Measurements from ENCODE around the gene CCDC8. TPM values are rescaled to one million over a fixed set of nuclear protein-coding genes. Genes with fewer than 3 reads are reported as not detected.

CCDC8 gene
- total and polyA plus RNA-seq, 8 donors: 11.8 to 59.7 (median 47.8) TPM

GRCh38 chr19:46431824-46432223, 18.5 kb upstream of the CCDC8 start:
- TF ChIP-seq CTCF (IDR thresholded peaks at IDR 0.05): no peak
- Histone ChIP-seq H3K4me1 (peaks cover 0 to 6% of the 10 kb centered on the region in 2 donors), H3K9me3 (no peaks in the 10 kb centered on the region), H3K4me3 (no peak overlapping the region), H3K36me3 (no peaks in the 10 kb centered on the region), H3K27me3 (peaks cover 0 to 77% of the 10 kb centered on the region in 2 donors), H3K27ac (no peak overlapping the region)
- ATAC-seq (no peak), DNase-seq (no peak)
- intact Hi-C loops (cut with DNase I): no loop called here

GRCh38 chr19:46429999-46430398, 16.6 kb upstream of the CCDC8 start:
- H3K27me3 ChIP-seq: peaks cover 0 to 94% of the 10 kb centered on the region in 2 donors
- no peak overlapping the region for H3K4me3 ChIP-seq
- DNase-seq: no peak
- TF ChIP-seq CTCF (IDR thresholded peaks at IDR 0.05): no peak
- intact Hi-C loops (cut with DNase I): no loop called here
- peaks cover 0 to 11% of the 10 kb centered on the region in 2 donors for H3K4me1 ChIP-seq
- no peak for ATAC-seq
- H3K36me3 ChIP-seq: no peaks in the 10 kb centered on the region
- H3K9me3 ChIP-seq: no peaks in the 10 kb centered on the region
- no peak overlapping the region for H3K27ac ChIP-seq

- H3K4me3 ChIP-seq: no peak within 1 kb of the TSS
- H3K4me1 ChIP-seq: peaks cover 0 to 11% of the 10 kb centered on the region in 2 donors
- intact Hi-C loops (cut with DNase I): no loop called here
- H3K27ac ChIP-seq: no peak within 1 kb of the TSS
- H3K9me3 ChIP-seq: no peaks in the 10 kb centered on the region
- no peak for TF ChIP-seq CTCF (IDR thresholded peaks at IDR 0.05)
- peak; percentile 15 for ATAC-seq
- H3K36me3 ChIP-seq: no peaks in the 10 kb centered on the region
- H3K27me3 ChIP-seq: peaks cover 0 to 94% of the 10 kb centered on the region in 2 donors
- DNase-seq: peak; percentile 29 to 84 (median 66)
These were observed 15.1 kb upstream of the CCDC8 start, which contains the start of gene PNMA8C for GRCh38 chr19:46428239-46429135. Gene PNMA8C, minus strand, starts transcription at chr19:46428936. Its CDS starts 577 bp downstream, at chr19:46428359.

- Histone ChIP-seq H3K4me1 (peaks cover 0 to 11% of the 10 kb centered on the region in 2 donors), H3K4me3 (no peak overlapping the region), H3K9me3 (no peaks in the 10 kb centered on the region), H3K27ac (no peak overlapping the region), H3K27me3 (peaks cover 0 to 99% of the 10 kb centered on the region in 2 donors), H3K36me3 (no peaks in the 10 kb centered on the region)
- intact Hi-C loops (cut with DNase I): no loop called here
- ATAC-seq: no peak
- DNase-seq: no peak
- TF ChIP-seq CTCF (IDR thresholded peaks at IDR 0.05): no peak
These were observed 14.2 kb upstream of the CCDC8 start for GRCh38 chr19:46427518-46428045.

GRCh38 chr19:46426506-46427162, 13.3 kb upstream of the CCDC8 start:
- Histone ChIP-seq H3K27me3 (peaks cover 0 to 99% of the 10 kb centered on the region in 2 donors), H3K27ac (peak overlapping the region in 1 of 2 donors; percentile 69), H3K9me3 (no peaks in the 10 kb centered on the region), H3K36me3 (no peaks in the 10 kb centered on the region), H3K4me3 (peak overlapping the region; percentile 39 to 41), H3K4me1 (peaks cover 0 to 11% of the 10 kb centered on the region in 2 donors)
- TF ChIP-seq CTCF (IDR thresholded peaks at IDR 0.05): no peak
- peak in 3 of 4 donors; percentile 80 to 94 (median 85) for DNase-seq
- intact Hi-C loops (cut with DNase I): no loop called here
- peak; percentile 88 for ATAC-seq

All from left lung (tissue), 10 donors.